Stimulated activated effector memory CD8-positive, alpha-beta T cell treated with anti-CD3 and anti-CD28 coated beads, Interleukin-12 subunit alpha, Interleukin-12 subunit beta, amount 100 ng/mL, for 72 hours (primary cell): Measurements from ENCODE around the gene PDE2A.

ENCODE experiments used
- ATAC-seq: fragments of 150-1000 bp; cut with Tn5 transposase; 2 replicates; pipeline ENCODE4 v1.10.0; 2021
- DNase-seq, 2 donors: peaks; one replicate each; pipeline ENCODE4 v3.0.0; 2021 to 2022; ENCODE audit warnings: low spot score in 2 of 2
- H3K27ac Mint-ChIP-seq: one replicate; pipeline ENCODE4 v1.8.0; 2022; ENCODE audit warnings: mild to moderate bottlenecking, mixed read lengths
- H3K36me3 Mint-ChIP-seq: one replicate; pipeline ENCODE4 v1.8.0; 2022; ENCODE audit warnings: mild to moderate bottlenecking, mixed read lengths
- H3K4me1 Mint-ChIP-seq: one replicate; pipeline ENCODE4 v1.8.0; 2022; ENCODE audit warnings: mixed read lengths
- H3K4me3 Mint-ChIP-seq: one replicate; pipeline ENCODE4 v1.8.0; 2022; ENCODE audit warnings: mild to moderate bottlenecking, mixed read lengths
- H3K9me3 Mint-ChIP-seq: one replicate; pipeline ENCODE4 v1.8.0; 2022; ENCODE audit warnings: mixed read lengths

Gene PDE2A

DNA sequence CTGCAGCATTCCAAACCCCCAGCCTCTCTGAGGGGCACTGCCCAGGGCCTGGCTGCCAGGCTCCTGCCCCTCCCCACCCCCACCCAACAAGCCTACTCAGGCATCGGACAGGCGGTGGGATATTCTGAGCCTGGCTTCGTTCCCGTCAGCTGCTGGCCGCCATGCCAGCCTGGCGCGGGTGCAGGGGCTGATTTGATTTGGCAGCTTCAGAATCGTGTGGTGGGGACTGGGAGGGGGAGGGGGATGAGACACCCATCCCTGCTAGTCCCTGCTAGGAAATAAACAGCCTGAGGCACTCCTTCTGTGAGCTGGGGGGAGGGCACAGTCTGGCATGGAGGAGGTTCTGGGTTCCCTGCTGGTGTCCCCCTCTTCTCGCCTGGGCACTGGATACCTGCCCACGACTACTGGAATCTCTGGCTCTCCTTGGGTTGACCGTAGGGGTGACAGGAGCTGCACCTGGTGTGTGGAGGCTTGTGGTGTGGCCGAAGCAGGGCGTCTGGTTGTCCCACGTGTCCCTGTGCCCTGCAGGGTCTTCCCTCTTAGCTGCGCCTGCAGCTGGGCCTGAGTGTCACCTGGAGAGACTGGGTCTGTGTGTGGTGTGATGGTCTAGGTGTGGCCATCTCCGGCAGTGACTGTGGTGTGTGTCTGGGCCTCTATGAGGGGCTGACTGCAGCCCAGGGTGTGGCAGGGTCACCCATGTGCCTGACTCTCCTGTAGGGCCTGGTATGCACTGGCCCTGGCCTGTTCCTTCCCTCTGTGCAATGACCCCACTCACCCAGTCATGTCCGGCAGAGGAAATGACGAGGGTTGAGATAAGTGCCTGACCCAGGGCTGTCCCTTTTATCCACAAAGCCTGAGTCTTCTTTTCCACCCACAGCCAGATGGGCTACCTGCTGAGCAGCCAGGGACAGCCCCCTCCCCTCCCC lies 42.2 kb downstream of the PDE2A start:
- peaks cover 9% of the 10 kb centered on the region for H3K4me1 Mint-ChIP-seq
- ATAC-seq (no peak), DNase-seq (no peak)
- H3K4me3 Mint-ChIP-seq, result no peak overlapping the region
- no peaks in the 10 kb centered on the region for H3K9me3 Mint-ChIP-seq
- H3K27ac Mint-ChIP-seq, result no peak overlapping the region
- no peaks in the 10 kb centered on the region for H3K36me3 Mint-ChIP-seq

DNA sequence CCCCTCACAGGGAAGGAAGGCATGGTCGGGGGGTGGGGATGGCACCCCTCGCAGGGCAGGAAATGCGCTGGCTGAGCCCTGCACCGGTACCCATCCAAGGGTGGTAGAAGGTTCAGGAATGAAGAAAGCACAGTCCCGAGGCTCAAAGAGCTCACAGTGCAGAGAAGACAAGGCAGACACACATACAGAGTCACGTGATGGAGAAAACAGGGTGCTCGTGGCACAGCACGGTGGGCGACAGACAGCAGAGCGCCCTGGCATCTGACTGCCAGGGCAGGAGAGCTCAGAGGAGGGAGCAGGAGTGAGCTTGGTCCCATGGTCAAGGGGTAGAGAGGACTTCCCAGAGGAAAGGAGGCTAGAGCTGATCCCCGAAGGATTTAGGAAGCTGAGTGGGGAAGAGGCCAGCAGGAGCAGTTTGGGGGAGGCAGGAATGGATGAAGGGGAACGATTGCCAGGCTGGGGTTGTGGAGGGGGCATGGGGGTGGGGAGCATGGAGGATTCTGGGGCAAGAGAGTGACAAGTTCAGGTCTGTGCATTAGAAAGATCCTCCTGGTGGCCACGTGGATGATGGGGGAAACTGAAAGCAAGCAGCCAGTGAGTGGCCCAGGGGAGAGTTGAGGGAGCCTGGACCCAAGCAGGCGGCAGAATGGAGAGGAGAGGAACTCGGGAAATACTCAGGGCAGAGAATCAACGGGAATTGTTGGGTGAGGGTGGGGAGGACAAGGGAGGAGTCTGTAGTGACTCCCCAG lies 43.9 kb downstream of the PDE2A start:
- no peak for ATAC-seq
- no peak for DNase-seq
- no peaks in the 10 kb centered on the region for H3K36me3 Mint-ChIP-seq
- H3K4me1 Mint-ChIP-seq, result peaks cover 9% of the 10 kb centered on the region
- no peak overlapping the region for H3K4me3 Mint-ChIP-seq
- no peak overlapping the region for H3K27ac Mint-ChIP-seq
- H3K9me3 Mint-ChIP-seq, result no peaks in the 10 kb centered on the region

DNA sequence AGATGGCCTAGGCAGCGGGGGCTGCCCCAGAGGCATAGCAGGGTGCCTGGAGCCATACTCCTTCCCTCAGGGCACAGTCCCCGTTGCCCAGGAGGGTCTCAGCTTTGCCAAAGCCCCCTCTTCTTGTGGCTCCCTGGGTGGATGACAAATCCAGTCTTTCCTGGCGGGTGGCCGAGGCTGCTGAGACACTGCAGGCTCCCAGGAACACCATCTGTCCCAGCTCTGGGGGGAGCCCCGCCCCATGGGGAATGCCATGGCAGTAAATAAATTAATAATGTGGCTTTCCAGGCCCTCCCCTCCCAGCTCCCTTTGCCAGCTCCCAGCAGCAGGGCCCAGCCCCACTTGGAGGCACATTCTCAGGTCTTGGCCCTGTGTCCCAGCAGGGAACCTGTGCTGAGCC lies 45.0 kb downstream of the PDE2A start:
- H3K27ac Mint-ChIP-seq, result peak overlapping the region; percentile 38
- H3K4me3 Mint-ChIP-seq, result no peak overlapping the region
- no peak for ATAC-seq

DNA sequence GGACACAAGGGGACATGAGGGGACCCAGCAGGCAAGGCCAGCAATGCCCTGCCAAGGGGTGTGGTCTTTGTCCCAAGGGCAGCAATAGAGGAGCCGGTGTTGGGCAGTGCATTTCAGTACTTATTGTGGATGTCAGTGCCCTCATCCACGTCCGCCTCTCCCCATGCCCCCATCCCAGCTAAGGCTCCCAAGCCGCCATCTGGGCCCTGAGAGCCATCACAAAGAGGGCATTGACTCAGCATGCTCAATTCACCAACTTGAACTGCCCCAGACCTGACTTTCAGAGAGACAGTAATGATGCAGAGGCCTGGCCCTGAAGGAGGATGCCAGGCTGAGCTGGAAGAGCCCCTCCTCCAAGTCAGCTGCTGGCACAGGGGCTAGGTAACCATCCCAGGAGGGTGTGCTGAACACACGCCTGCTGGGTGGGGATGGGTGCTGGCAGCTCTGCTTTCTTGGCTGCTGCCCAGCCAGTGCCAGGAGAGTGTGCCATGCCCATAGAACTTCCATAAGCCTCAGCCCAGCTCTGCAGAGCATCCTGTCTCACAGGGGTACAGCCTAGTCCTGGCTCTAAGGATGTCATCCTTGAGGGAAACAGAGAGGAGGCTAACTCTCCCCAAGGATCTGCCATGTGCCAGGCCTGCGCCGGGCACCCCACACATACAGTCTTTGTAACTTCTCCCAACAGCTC lies 46.5 kb downstream of the PDE2A start:
- Mint-ChIP-seq H3K36me3 (no peaks in the 10 kb centered on the region), H3K27ac (peak overlapping the region; percentile 58), H3K4me3 (no peak overlapping the region), H3K9me3 (no peaks in the 10 kb centered on the region), H3K4me1 (peaks cover 19% of the 10 kb centered on the region)
- ATAC-seq (no peak), DNase-seq (no peak)

More for the DNA sequence above, 45.0 kb downstream of the PDE2A start:
- Mint-ChIP-seq H3K36me3 (no peaks in the 10 kb centered on the region), H3K9me3 (no peaks in the 10 kb centered on the region), H3K4me1 (peaks cover 9% of the 10 kb centered on the region)
- DNase-seq, result no peak

DNA sequence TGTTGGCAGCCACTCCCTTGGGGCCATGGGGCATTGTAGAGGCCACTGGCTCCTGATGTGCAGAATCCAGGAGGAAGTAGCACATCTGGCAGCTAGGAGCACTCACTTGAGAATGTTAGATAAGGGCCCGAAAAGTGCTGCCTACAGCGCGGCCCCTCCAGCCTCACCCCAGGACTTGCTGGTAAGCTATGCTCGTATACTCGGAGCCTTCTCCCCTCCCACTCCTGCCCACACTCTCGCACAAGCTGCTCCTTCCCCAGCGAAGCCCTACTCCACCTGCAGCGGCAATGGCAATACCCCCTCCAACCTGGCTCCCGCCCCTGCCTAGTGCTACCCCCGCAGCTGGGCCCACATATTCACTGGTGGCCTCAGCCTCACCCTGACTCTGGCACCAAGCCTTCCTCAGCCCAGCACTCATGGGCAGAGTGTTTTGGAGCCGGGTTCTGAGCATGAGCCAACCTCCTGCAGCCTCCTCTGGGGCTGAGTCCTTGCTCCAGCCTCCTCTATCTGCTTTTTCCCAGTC lies 47.7 kb downstream of the PDE2A start:
- H3K4me1 Mint-ChIP-seq, result peaks cover 32% of the 10 kb centered on the region
- no peak overlapping the region for H3K4me3 Mint-ChIP-seq
- no peaks in the 10 kb centered on the region for H3K9me3 Mint-ChIP-seq
- H3K27ac Mint-ChIP-seq, result peak overlapping the region; percentile 58
- no peak for ATAC-seq
- no peak for DNase-seq
- no peaks in the 10 kb centered on the region for H3K36me3 Mint-ChIP-seq

DNA sequence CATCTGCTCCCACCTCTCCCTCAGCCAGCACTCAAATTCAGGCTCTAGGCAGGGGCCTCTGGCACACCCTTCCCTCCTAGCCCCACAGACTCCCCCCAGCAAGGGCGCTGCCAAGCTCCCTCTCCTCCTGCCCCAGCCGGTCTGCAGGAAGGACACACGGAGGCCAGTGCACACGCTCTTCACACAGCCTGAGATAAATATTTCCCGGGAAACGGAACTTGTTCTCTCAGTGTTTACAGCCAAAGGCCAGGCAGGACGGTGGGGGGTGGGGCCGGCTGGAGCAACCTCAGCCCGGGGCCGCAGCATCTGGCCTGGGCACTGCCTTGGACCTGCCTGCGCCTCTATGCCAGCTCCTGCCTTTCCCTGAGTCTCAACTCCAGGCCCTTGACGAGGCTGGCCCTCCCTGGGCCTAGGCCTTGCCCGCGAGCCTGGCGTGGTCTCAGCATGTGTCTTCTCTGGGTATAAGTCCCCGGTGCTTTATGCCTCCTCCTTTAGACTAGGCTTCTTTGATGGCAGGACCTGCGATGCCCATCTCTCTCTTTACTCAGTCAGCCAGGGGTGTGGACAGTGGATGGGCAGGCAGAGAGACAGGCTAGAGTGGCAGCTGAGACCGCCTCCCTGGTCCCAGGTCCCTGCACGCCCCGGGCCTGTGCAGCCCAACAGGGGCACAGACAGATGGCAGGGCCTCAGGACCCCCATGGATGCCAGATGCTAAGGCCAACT lies 48.4 kb downstream of the PDE2A start:
- Mint-ChIP-seq H3K4me3 (no peak overlapping the region), H3K9me3 (no peaks in the 10 kb centered on the region), H3K36me3 (no peaks in the 10 kb centered on the region), H3K4me1 (peaks cover 38% of the 10 kb centered on the region), H3K27ac (no peak overlapping the region)
- DNase-seq, result no peak
- no peak for ATAC-seq

DNA sequence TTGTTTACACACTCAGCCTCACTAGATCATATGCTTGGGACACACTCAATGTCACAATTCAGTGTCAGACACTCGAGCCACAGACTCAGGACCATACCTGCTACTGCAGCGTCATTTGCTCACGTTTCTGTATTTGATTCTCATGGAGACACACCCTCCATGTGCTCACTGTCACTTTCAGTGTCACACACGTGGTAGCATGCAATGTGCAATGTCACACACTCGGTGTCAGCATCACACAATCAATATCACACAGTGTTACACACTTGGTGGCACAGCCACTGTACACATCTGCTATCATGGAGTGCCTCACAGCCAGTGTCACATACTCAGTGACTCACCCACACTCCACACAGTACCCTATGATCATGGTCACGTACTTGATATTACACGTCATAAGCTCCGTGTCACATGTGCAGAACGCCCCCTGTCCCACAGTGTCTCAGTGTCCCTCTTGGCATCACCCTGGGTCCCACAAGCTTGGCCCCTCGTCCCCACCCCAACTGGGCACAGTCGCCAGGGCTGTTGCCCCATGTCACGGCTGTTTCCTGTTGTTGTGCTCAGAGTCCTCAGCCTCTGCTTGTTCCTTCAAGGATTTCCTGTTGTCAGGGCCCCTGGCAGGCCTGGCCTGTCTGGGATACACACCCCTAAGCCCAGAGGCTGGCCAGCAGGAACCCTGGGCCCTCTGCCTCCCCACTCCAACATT lies 49.6 kb downstream of the PDE2A start:
- ATAC-seq, result peak; percentile 54
- no peaks in the 10 kb centered on the region for H3K36me3 Mint-ChIP-seq
- DNase-seq, result no peak
- no peaks in the 10 kb centered on the region for H3K9me3 Mint-ChIP-seq
- H3K27ac Mint-ChIP-seq, result no peak overlapping the region
- peaks cover 38% of the 10 kb centered on the region for H3K4me1 Mint-ChIP-seq
- no peak overlapping the region for H3K4me3 Mint-ChIP-seq

DNA sequence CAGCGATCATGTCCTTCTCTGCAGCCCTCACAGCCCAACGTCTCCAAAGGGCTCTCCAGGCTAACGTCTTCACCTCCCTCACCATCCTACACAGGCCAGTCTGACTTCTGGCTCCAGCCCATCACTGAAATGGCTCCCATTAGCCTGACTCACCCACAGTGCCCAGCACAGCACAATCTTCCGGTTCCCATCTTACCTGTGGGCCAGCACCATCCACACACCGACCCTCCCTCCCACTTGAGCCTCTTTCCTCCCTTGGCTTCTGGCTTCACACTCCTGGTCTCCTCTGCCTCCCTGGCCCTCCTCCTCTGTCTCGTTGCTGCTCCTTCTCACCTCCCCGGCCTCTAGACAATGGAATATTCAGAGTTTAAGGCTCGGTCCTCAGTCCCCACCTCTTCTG lies 51.2 kb downstream of the PDE2A start:
- peaks cover 43% of the 10 kb centered on the region for H3K4me1 Mint-ChIP-seq
- DNase-seq (no peak), ATAC-seq (no peak)
- no peak overlapping the region for H3K4me3 Mint-ChIP-seq
- no peaks in the 10 kb centered on the region for H3K9me3 Mint-ChIP-seq
- H3K36me3 Mint-ChIP-seq, result no peaks in the 10 kb centered on the region
- no peak overlapping the region for H3K27ac Mint-ChIP-seq

DNA sequence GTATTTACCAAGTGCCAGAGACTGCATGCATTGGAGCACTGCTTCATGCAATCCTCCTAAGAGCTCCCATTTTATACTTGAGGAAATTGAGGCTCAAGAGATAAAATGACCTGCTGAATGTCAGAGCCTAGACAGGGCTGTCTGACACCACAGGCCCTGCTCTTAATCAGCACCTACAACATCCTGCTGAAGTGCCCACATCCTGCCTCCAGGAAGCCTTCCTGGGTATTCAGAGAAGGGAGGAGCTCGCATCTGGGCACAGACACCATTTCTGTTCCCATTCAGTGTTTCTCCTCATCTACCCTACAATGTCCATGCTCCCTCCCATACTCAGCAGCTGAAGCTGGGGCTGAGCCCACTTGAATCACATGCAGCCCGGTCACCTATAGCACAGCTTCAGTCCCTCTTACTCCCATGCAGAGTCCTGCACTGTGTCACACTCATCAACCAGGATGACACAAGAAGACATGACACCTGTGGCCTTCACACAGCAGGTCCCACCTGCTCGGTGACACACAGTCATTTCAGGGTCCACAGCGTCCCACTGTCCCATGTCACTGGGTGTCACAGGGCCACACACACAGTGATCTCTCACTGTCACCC lies 53.1 kb downstream of the PDE2A start:
- Mint-ChIP-seq H3K4me3 (peak overlapping the region; percentile 4), H3K36me3 (no peaks in the 10 kb centered on the region), H3K9me3 (no peaks in the 10 kb centered on the region), H3K4me1 (peaks cover 43% of the 10 kb centered on the region), H3K27ac (peak overlapping the region; percentile 57)
- DNase-seq, result no peak
- peak; percentile 75 for ATAC-seq

DNA sequence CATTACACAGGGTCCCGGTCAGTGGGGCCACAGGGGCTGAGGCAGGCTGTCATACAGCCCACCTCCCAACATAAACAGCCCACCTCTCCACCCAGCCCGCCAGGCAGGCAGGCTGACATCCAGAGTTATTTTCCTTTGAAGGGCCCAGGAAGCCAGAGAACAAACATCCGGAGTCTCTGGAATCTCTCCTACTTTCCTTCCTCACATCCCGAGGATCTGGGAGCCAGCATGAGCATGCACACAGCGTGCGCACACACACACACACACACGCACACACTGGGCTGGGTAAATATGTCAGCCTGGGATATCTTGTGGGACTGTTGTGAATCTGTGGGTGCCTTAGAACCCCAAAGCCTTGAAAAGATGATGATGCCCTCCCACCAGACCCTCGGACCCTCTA lies 55.4 kb downstream of the PDE2A start:
- Mint-ChIP-seq H3K9me3 (no peaks in the 10 kb centered on the region), H3K4me3 (no peak overlapping the region), H3K4me1 (peaks cover 46% of the 10 kb centered on the region), H3K27ac (peak overlapping the region; percentile 86), H3K36me3 (no peaks in the 10 kb centered on the region)
- ATAC-seq (no peak), DNase-seq (no peak)

DNA sequence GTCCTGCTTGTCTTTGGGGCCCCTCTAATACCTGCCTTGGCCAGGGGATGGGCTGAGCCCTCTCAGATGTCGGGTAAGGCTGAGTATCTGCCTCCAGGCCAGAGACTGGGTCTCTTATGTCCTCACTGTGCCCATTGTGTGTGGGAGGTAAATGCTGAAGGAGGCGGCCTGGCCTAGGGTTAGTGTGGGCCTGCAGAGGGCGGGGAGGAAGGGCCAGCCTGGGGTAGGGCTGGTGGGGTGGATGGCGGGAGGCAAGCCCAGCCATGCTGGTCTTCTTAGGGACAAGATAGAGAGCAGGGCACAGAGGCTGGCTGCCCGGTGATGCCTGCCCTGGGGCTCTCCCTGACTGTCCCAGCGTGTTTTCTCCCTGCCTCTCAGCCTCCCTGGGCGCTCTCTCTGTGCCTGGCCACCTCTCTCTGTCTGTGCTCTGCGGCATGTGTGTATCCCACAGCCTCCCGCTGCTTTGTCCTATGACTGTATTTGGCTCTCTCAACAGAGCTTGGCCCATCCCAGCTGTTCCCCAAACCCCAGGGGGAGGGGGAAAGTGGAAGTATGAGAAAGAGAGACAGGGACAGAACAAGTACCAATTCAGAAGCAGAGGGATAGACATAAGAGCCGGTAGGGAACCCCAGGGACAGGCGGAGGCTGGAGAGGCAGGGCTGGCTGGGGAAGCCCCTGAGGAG lies 57.0 kb downstream of the PDE2A start:
- H3K27ac Mint-ChIP-seq, result peak overlapping the region; percentile 43
- H3K36me3 Mint-ChIP-seq, result no peaks in the 10 kb centered on the region

DNA sequence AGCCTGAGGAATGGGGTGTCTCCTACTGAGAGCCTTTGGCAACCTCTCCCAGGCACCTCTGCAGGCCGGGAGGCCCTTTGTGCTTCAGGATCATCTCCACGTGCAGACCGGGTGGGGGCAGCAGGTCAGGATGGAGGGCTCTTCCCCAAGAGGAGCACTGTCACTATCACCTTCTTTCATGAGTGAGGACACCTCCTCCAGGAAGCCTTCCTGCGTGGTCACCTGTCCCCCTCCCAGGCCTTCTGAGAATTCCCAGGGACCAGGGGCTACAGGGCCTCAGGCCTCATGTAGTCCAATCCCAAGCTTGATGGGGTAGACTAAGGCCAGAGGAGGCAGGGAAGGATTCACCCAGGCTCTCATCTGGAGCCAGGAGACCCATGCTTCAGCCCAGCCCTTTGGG lies 57.6 kb downstream of the PDE2A start:
- no peak for DNase-seq
- H3K36me3 Mint-ChIP-seq, result no peaks in the 10 kb centered on the region
- no peak for ATAC-seq
- H3K9me3 Mint-ChIP-seq, result no peaks in the 10 kb centered on the region
- H3K27ac Mint-ChIP-seq, result no peak overlapping the region
- H3K4me3 Mint-ChIP-seq, result no peak overlapping the region
- H3K4me1 Mint-ChIP-seq, result peaks cover 33% of the 10 kb centered on the region

More for the DNA sequence above, 57.0 kb downstream of the PDE2A start:
- ATAC-seq (no peak), DNase-seq (no peak)
- peaks cover 39% of the 10 kb centered on the region for H3K4me1 Mint-ChIP-seq
- no peak overlapping the region for H3K4me3 Mint-ChIP-seq
- H3K9me3 Mint-ChIP-seq, result no peaks in the 10 kb centered on the region

DNA sequence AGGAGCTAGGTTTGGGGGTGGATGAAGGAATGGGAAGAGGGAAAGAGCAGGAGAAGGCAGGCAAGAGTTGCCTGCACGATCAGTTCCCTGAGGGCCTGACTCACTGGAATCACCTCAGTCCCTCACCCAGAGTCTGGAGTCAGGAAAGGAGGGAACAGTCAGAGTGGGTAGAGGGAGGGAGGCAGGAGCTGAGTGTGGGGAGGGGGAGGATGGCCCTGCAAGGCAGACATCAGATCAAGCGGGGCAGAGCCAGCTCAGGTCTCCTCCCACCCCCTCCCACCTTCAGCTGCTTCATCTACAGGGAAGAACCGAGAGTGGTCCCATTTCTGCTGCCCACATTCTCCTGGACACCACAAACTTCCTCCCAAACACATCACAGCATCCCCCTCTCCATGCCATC lies 58.9 kb downstream of the PDE2A start:
- peaks cover 20% of the 10 kb centered on the region for H3K4me1 Mint-ChIP-seq
- H3K36me3 Mint-ChIP-seq, result no peaks in the 10 kb centered on the region
- H3K27ac Mint-ChIP-seq, result no peak overlapping the region
- no peaks in the 10 kb centered on the region for H3K9me3 Mint-ChIP-seq
- H3K4me3 Mint-ChIP-seq, result no peak overlapping the region
- DNase-seq, result no peak
- ATAC-seq, result no peak
